Activated naive CD8-positive, alpha-beta T cell treated with anti-CD3 and anti-CD28 coated beads, Interleukin-2, amount 50 U/mL, for 16 hours (primary cell): ENCODE data around the gene NSD1.
"Not testable (repeated sequence)": the region's sequence is repeated elsewhere in the genome, so short reads cannot be mapped to it uniquely, and the experiment has no call there.

Experiments used
- DNase-seq: peaks from one replicate; pipeline ENCODE4 v3.0.0-alpha.2; 2020; ENCODE audit warnings: low read depth, low spot score

Gene NSD1

GRCh38 chr5:177177847-177178437, 44.4 kb downstream of the NSD1 start:
- not testable (repeated sequence) for DNase-seq

- DNase-seq: no peak
Observed at GRCh38 chr5:177178733-177179304, 45.2 kb downstream of the NSD1 start.

GRCh38 chr5:177179431-177179830, 45.9 kb downstream of the NSD1 start:
- no peak for DNase-seq

GRCh38 chr5:177183142-177183541, 49.6 kb downstream of the NSD1 start:
- DNase-seq: no peak

GRCh38 chr5:177183766-177184360, 50.3 kb downstream of the NSD1 start:
- no peak for DNase-seq

- no peak for DNase-seq
Observed at GRCh38 chr5:177185993-177186392, 52.4 kb downstream of the NSD1 start.

- no peak for DNase-seq
Observed at GRCh38 chr5:177186645-177187044, 53.1 kb downstream of the NSD1 start.

GRCh38 chr5:177188775-177189174, 55.2 kb downstream of the NSD1 start:
- DNase-seq: no peak

GRCh38 chr5:177189416-177189815, 55.8 kb downstream of the NSD1 start:
- DNase-seq: no peak

GRCh38 chr5:177189965-177190364, 56.4 kb downstream of the NSD1 start:
- DNase-seq: no peak

- no peak for DNase-seq
Observed at GRCh38 chr5:177194268-177194667, 60.7 kb downstream of the NSD1 start.

- DNase-seq: no peak
Observed at GRCh38 chr5:177195307-177195952, 61.9 kb downstream of the NSD1 start.

- DNase-seq: no peak
Observed at GRCh38 chr5:177198738-177199137, 65.2 kb downstream of the NSD1 start.

- no peak for DNase-seq
Observed at GRCh38 chr5:177204281-177204680, 70.7 kb downstream of the NSD1 start.

- no peak for DNase-seq
Observed at GRCh38 chr5:177209610-177210009, 76.0 kb downstream of the NSD1 start.

GRCh38 chr5:177212242-177212641, 78.7 kb downstream of the NSD1 start:
- DNase-seq: no peak

GRCh38 chr5:177220576-177220975, 87.0 kb downstream of the NSD1 start:
- DNase-seq: no peak

GRCh38 chr5:177222269-177222668, 88.7 kb downstream of the NSD1 start:
- DNase-seq: no peak

- no peak for DNase-seq
Observed at GRCh38 chr5:177225798-177226197, 92.2 kb downstream of the NSD1 start.

GRCh38 chr5:177226860-177227259, 93.3 kb downstream of the NSD1 start:
- no peak for DNase-seq

- DNase-seq: no peak
Observed at GRCh38 chr5:177228751-177229150, 95.2 kb downstream of the NSD1 start.

GRCh38 chr5:177230660-177231059, 97.1 kb downstream of the NSD1 start:
- DNase-seq: no peak
